DOHH2 (cell line): ENCODE results near the gene CTPS1.

Source experiments
- CTCF ChIP-seq: fragments of 200-600 bp; sonication (generic); IDR thresholded peaks from one replicate; pipeline ENCODE4 v1.5.1; 2014; ENCODE audit warnings: antibody characterized with exemption, mild to moderate bottlenecking, low read depth, low read length; ENCODE audit not compliant: poor library complexity, severe bottlenecking
- EZH2phosphoT487 ChIP-seq: fragments of 200-600 bp; sonication (generic); IDR thresholded peaks from 2 replicates; pipeline ENCODE4 v1.6.1; 2017; ENCODE audit warnings: borderline replicate concordance, mild to moderate bottlenecking, antibody characterized with exemption, low read length, moderate library complexity, mixed read lengths

GRCh38 chr1:40939320-40940059 is 40.0 kb upstream of the CTPS1 start:
- TF ChIP-seq CTCF = no peak
- TF ChIP-seq EZH2phosphoT487 = no peak
